ENCODE measurements around the gene APOL6.
"Not testable (repeated sequence)": the region's sequence is repeated elsewhere in the genome, so short reads cannot be mapped to it uniquely, and the experiment has no call there.

APOL6 gene

DNA sequence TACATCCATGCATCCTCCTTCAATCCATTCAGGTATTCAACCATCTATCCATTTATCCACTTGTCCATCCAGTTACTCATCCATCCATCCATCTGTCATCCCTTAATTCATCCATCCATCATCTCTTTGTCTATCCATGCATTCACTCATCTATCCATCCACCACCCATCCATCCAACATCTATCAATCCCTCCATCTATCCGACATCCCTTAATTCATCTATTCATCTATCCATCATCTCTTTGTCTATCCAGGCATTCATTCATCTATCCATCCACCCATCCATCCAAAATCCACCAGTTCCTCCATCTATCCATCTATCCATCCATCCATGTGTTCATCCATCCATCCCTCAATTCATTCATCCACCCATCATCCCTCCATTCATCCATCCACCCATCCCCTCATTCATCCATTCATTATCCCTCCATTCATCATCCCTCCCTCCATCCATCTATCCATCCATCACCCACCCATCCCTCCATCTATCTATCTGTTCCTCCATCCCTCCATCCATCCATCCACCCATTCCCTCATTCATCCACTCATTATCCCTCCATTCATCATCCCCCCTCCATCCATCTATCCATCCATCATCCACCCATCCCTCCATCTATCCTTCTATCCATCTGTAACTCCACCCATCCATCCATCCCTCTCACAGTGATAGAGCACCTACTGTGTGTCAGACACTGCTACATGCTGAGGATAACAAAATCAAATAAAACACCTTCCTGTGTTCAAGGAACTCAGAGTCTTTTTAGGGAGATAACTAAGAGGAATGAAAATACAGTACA lies 29.6 kb upstream of the APOL6 start:
- no peak for FAIRE-seq

- FAIRE-seq: no peak
Observed at GRCh38 chr22:35619336-35620094, 28.7 kb upstream of the APOL6 start.

DNA sequence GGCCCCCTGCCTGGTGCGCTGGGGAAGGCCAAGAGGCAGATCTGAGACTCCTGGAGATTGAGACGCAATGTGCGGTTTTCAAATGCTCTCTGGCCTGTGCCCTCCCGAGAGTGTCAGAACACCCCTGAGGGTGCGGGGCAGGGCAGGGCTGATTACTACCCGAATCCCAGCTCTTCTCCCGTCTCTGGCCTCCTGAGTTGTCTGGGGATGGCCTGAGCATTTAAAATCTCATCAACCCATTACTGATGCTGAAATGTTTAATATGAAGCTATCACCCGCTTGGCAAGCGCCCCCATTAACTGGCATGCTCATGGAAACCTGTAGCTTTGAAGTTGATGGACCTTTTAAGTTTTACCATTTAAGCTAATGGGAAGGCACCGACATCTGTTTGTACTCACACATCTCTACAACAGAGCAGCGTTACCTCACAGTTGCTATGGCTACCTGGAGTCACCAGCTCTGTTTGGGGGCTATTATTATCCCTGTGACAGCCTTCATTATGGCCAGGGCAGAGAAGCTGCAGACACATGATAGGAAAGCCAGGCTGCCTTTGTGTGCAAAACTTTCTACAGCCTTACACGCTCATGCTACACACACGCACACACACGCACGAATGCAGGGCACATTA lies 27.5 kb upstream of the APOL6 start:
- no peak for FAIRE-seq

DNA sequence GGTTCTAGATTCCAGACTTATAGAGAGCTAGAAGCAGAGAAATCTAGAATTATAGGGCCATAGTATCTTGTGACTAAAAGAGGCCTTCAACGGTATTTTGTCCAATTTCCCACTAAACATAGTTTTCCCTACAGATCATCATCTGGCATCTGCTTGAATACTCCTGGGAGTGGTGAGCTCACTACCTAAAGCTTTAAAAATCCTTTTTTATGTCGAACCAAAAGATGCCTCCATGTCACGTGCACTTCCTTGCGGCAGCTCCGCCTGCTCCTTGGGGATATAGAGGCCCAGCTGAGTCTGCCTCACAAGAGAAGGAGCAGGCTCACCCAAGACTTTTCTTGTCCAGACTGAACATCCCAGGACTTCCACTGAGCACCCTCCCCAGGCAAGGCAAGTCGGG lies 26.8 kb upstream of the APOL6 start:
- no peak for FAIRE-seq

DNA sequence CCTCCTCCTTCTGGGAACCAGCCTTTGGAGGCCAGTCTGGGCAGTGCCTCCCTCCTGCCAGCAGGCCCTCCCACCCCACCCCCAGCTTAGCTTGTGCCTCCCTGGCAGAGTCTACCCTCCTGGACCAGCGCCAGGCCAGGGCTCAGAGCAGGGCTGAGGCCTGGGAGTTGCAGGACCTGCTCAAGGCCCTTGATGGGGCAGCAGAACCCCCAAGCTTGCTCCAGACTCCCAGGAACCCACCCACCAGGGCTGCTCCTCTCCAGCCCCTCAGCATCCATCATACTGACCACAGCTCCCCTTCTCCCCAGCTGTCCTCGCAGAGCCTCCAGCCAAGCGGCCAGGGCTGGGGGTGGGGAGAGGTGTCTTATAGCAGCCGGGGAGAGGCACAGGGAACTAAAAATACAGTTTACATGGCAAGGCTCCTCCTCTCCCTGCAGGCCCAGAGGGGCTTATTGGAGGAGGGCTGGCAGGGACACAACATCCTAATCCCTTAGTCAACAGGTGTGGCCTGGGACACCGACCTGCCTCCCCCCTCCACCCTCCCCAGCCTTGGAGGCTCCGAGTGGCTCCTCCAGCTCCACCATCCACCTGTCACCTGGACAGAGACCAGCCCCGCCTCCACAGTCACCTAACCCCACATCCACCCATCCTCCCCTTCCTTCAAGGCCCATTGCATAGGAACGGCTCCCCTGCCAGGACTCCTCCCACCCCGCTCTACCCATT lies 25.9 kb upstream of the APOL6 start:
- FAIRE-seq: no peak

DNA sequence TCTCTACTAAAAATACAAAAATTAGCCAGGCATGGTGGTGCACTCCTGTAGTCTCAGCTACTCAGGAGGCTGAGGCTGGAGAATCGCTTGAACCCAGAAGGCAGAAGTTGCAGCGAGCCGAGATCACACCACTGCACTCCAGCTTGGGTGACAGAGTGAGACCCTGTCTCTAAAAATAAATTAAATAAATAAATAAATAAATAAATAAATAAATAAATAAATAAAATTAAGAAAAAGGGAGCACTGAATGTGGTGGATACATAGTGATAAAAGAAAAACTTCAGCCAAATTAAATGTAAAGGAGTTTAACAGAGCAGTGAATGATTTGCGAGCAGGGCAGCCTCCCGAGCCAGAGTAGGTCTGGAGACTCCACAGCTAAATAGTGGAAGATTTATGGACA lies 24.4 kb upstream of the APOL6 start:
- FAIRE-seq: not testable (repeated sequence)

DNA sequence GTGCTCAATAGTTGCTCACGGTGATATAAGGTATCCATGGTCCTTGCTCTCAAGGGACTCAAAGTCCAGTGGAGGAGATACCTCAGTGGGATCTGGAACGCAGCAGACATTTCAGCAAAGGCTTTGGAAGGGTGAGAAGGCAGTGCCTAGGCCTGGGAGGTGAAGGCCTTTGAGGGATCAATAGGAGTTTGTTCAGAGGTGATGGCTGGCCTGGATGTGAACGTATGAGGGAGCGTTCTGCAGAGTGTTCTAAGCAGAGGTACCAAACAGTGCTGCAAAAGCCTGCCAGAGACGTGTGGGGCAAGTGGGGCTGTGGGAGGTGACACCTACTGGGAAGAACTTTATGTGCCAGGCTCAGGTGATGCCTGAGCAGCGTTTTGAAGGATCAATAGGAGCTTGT lies 23.7 kb upstream of the APOL6 start:
- FAIRE-seq: no peak

DNA sequence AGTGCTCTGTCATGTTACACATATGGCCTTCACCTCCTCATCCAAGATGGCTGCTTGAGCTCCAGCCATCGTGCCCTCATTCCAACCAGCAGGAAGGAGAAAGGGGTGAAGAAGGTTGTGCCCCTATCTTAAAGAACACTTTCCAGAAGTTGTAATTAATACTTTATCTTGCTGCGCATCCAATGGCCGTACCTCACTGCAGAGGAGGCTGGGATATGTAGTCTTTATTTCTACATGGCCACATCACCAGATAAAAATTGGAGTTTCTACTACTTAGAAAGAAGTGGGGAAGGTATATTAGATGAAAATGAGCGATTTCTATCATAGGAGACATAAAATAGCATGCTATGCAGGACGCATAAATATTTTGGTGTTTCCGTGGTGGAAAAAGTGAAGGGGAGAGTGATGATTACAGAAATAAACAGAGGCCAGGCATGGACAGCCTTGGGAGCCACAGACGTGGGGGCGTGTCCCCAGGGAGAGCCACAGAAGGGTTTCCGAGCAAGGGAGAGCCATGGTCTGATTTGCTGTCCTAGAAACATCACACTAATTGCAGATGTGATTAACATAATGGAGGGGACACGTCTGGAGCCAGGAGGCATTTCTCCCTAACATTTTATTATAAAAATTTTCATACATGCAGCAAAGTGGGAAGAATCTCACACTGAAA lies 22.3 kb upstream of the APOL6 start:
- no peak for FAIRE-seq

GRCh38 chr22:35627267-35628041 lies 20.8 kb upstream of the APOL6 start:
- no peak for FAIRE-seq

DNA sequence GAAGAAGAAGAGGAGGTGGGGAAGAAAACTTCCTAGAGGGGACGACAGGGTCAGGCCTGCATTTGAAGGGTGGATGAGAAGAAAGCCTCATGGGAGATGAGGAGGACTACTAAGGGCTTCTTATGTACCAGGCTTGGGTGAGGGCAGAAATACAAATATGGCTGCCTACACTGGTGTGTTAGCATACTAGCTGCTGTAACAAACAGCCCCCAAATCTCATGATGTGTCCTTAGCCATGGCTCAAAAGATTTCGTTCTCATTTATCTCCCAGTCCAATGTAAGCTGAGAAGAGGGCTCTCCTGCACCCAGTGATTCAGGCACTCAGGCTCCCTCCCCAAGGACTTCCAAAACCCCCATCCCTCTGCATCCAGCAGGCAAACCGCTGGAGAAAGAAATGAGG lies 19.5 kb upstream of the APOL6 start:
- FAIRE-seq: no peak

GRCh38 chr22:35629406-35630216 lies 18.6 kb upstream of the APOL6 start:
- FAIRE-seq: no peak

GRCh38 chr22:35630387-35630793 lies 17.9 kb upstream of the APOL6 start:
- no peak for FAIRE-seq

- no peak for FAIRE-seq
Observed at GRCh38 chr22:35630891-35631290, 17.4 kb upstream of the APOL6 start.

DNA sequence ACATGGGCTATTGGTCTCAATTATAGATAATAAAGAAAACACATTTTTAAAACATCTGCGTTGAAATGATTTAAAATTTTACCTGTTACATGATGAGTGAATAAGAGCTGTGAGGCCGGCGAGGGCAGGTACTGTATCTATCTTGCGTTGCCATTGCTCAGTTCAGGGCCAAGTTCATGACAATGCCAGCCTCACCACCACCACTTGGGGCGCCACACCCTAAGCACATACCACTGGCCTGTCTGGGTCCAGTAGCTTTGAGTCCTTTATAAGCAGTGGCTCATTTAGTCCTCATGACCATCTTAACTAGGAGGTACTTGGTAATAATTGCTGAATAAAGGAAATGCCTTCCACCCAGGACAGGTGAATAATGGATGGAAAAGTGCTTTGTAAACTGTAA lies 16.6 kb upstream of the APOL6 start:
- no peak for FAIRE-seq

- FAIRE-seq: no peak
Observed at GRCh38 chr22:35632935-35633334, 15.3 kb upstream of the APOL6 start.

DNA sequence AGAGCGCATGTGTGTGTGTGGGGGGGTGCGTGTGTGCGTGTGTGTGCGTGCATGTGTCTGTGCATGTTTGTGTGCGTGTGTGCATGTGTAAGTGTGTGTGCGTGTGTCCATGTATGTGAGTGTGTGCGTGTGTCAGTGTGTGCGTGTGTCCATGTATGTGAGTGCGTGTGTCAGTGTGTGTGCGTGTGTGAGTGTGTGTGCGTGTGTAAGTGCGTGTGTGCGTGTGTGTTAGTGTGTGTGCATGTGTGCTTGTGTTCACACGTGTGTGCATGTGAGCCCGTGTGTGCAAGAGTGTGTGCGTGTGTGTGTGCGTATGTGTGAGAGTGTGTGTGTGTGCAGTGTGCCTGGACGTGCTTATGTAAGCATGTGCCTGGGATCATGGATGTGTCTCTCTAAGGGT lies 14.7 kb upstream of the APOL6 start:
- no peak for FAIRE-seq

DNA sequence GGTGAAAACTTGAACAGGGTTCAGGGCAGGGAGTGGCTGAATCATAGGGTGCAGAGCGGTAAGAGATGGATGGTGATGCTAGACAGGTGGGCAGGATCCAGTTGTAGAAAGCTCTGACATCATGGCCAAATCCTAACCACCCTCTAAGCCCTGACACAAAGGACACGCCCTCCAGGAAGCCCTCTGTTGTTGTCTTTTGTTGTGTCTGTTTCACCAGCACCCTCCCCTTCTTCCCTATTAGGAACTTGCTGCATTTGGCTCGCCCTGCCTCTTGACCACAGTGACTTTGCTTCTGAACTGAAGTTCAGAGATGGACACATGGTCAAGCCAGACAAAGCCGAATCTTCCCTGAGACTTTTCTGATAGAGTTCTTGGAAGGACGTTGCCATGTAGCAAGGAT lies 14.2 kb upstream of the APOL6 start:
- no peak for FAIRE-seq

- no peak for FAIRE-seq
Observed at GRCh38 chr22:35634943-35635540, 13.2 kb upstream of the APOL6 start.

DNA sequence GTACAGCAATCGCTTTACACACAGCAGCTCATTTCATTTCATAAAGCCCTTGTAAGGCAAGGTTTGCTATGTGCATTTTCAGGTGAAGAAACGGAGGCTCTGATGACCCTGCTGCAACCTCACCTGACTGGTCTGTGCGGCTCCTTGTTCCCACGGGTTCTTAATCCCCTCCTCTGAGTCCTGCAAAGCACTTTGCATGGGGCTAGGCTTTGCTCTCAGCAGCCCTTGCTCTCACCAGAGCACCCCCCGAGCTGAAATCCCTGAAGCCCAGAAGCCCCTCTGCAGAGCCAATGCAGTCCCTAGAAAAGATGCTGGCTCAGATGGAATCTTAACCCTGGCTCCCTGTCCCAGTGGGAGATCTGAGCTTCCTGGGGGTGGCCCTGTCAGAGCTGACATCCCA lies 11.0 kb upstream of the APOL6 start:
- no peak for FAIRE-seq

- no peak for FAIRE-seq
Observed at GRCh38 chr22:35638001-35638400, 10.2 kb upstream of the APOL6 start.

DNA sequence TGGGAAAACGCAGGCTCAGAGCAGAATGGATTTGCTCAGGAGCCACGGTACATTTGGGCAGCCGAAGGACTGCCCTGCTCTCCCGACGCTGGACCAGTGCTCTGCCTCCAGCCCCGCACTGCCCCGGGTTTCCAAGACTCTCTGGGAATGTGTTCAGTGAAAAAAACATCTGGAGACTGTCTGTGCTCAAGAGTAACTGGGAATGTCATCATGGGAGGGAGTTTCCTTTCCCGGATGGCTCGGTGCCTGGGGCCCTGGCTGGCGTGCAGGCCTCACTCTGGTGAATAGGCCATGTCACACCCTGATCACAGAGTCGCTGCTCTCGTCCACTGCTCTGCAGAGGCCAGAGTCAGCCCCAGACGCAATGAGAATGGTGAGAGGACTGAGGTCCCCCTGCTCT lies 9.8 kb upstream of the APOL6 start:
- FAIRE-seq: no peak
